ENCODE measurements around the gene PLEKHS1. TPM values are rescaled to one million over a fixed set of nuclear protein-coding genes. Genes with fewer than 3 reads are reported as not detected.
A peak's percentile ranks its signal among the peaks of the same experiment; 100 is the strongest.

The PLEKHS1 gene
- polyA plus RNA-seq, 1 of the 3 experiments (the other 2 are of a cell fraction) = not detected

GRCh38 chr10:113746217-113746957 lies 5.1 kb upstream of the PLEKHS1 start (continued):
- TF ChIP-seq ZBTB33 (IDR thresholded peaks at IDR 0.05; ENCODE audit: borderline replicate concordance, low read depth) = no peak
- TF ChIP-seq POLR2AphosphoS5 (IDR thresholded peaks at IDR 0.05; ENCODE audit: low read depth, low read length) = no peak
- peak; percentile 80; the same call in 1 of the 2 replicates for TF ChIP-seq TEAD4 (IDR thresholded peaks at IDR 0.05; ENCODE audit: borderline replicate concordance, insufficient read depth)
- no peak for TF ChIP-seq MXI1 (IDR thresholded peaks at IDR 0.05; ENCODE audit: low read depth, low read length)
- TF ChIP-seq RCOR1 (IDR thresholded peaks at IDR 0.05; ENCODE audit: low read length) = no peak
- no peak for TF ChIP-seq USF1 (IDR thresholded peaks at IDR 0.05; ENCODE audit: borderline replicate concordance, low read depth)
- no peak for TF ChIP-seq SMC3 (IDR thresholded peaks at IDR 0.05; ENCODE audit: low read depth, low read length)
- peak; percentile 35 for TF ChIP-seq PBX3 (IDR thresholded peaks at IDR 0.05)

GRCh38 chr10:113752553-113752952 lies 1.1 kb downstream of the PLEKHS1 start:
- H2AFZ ChIP-seq (ENCODE audit: low read depth) = no peak overlapping the region

More at GRCh38 chr10:113752553-113752952, 1.1 kb downstream of the PLEKHS1 start:
- TF ChIP-seq SIN3A (IDR thresholded peaks at IDR 0.05; ENCODE audit: borderline replicate concordance, low read depth, low read length) = no peak
- no peak for TF ChIP-seq TCF12 (IDR thresholded peaks at IDR 0.05)
- no peak for TF ChIP-seq YY1 (IDR thresholded peaks at IDR 0.05; ENCODE audit: low read depth)
- no peak for TF ChIP-seq MAX (IDR thresholded peaks at IDR 0.05; ENCODE audit: low read depth)
- TF ChIP-seq RAD21 (IDR thresholded peaks at IDR 0.05; ENCODE audit: low read length) = no peak
- TF ChIP-seq IRF3 (IDR thresholded peaks at IDR 0.05; ENCODE audit: low read depth, low read length) = no peak
- TF ChIP-seq EZH2phosphoT487 (IDR thresholded peaks at IDR 0.05; ENCODE audit: borderline replicate concordance, low read depth) = no peak
- no peak for TF ChIP-seq RCOR1 (IDR thresholded peaks at IDR 0.05; ENCODE audit: low read length)
- TF ChIP-seq ELF1 (IDR thresholded peaks at IDR 0.05) = no peak
- no peak for TF ChIP-seq RFX5 (IDR thresholded peaks at IDR 0.05; ENCODE audit: low read length)
- no peak for TF ChIP-seq POLR2AphosphoS5 (IDR thresholded peaks at IDR 0.05; ENCODE audit: low read depth, low read length)
- TF ChIP-seq TAF1 (IDR thresholded peaks at IDR 0.05; ENCODE audit: borderline replicate concordance, low read depth, low read length) = no peak
- no peak for DNase-seq
- Histone ChIP-seq H4K20me1 (ENCODE audit: insufficient read depth) (no peaks in the 10 kb centered on the region), H3K4me3 (ENCODE audit: low read depth in 2 of 2, low read length in 1 of 2) (no peak overlapping the region), H3K27ac (ENCODE audit: low read depth in 2 of 2, low read length in 1 of 2) (no peak overlapping the region), H3K9me3 (no peaks in the 10 kb centered on the region), H3K79me2 (ENCODE audit: insufficient read depth) (no peaks in the 10 kb centered on the region), H3K4me1 (ENCODE audit: control insufficient read depth in 1 of 2, insufficient read depth in 2 of 2, low read depth in 1 of 2, low read length in 1 of 2) (peaks cover 0 to 6% of the 10 kb centered on the region in 2 experiments; a peak in 1 of 4 replicates), H3F3A (replicated peaks; ENCODE audit: insufficient read depth) (no peaks in the 10 kb centered on the region), H3K36me3 (replicated peaks in 1 of 2; ENCODE audit: control insufficient read depth in 1 of 2, insufficient read depth in 2 of 2, low read length in 1 of 2) (no peaks in the 10 kb centered on the region), H3K9ac (no peak overlapping the region), H3K27me3 (ENCODE audit: insufficient read depth) (no peaks in the 10 kb centered on the region), H3K9me2 (no peaks in the 10 kb centered on the region), H3K4me2 (no peak overlapping the region)
- CTCF ChIA-PET = interaction anchor here (1.2 kb wide), 1 partner anchor 42 kb away, joined by 3 read pairs; no protein-coding TSS in a partner anchor
- POLR2A ChIA-PET = no interaction called here
- 80% methylated on average over 1 of the region's 1 CpG for WGBS (ENCODE audit: low lambda C conversion rate)

All from SK-N-SH (cell line).